GM21723 (cell line): Measurements from ENCODE around the gene LGALS3.
A peak's percentile ranks its signal among the peaks of the same experiment; 100 is the strongest.

ENCODE experiments used
- ATAC-seq: cut with Tn5 transposase; IDR thresholded peaks from one replicate; pipeline ENCODE4 v1.9.1; 2021; ENCODE audit warnings: mild to moderate bottlenecking, moderate library complexity; ENCODE audit not compliant: unreplicated experiment

Gene LGALS3

GRCh38 chr14:55180434-55180833, 51.4 kb downstream of the LGALS3 start:
- ATAC-seq: peak; percentile 84

GRCh38 chr14:55188686-55189295, 59.7 kb downstream of the LGALS3 start:
- ATAC-seq: no peak

DNA sequence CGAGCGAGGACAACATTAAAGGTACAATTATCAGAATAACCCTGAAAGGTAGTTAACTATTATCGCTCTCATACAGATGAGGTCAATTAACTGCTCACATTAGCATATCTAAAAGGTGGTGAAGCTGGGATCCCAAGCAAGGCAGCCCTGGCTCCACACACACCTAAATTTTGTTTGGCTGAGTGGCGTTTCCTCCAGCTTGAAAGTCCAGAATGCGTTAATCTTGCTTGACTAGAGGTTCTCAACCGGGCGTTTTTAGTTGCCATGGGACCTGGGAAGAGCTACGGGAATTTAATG, 61.8 kb downstream of the LGALS3 start:
- peak; percentile 5 for ATAC-seq

GRCh38 chr14:55191203-55192053, 62.4 kb downstream of the LGALS3 start, which contains the start of gene DLGAP5:
Gene DLGAP5 (minus strand): TSS chr14:55191585. CDS start chr14:55189179, 2,406 bp downstream.
- peak; percentile 98 for ATAC-seq

- no peak for ATAC-seq
Observed at GRCh38 chr14:55192054-55192621, 63.1 kb downstream of the LGALS3 start.

DNA sequence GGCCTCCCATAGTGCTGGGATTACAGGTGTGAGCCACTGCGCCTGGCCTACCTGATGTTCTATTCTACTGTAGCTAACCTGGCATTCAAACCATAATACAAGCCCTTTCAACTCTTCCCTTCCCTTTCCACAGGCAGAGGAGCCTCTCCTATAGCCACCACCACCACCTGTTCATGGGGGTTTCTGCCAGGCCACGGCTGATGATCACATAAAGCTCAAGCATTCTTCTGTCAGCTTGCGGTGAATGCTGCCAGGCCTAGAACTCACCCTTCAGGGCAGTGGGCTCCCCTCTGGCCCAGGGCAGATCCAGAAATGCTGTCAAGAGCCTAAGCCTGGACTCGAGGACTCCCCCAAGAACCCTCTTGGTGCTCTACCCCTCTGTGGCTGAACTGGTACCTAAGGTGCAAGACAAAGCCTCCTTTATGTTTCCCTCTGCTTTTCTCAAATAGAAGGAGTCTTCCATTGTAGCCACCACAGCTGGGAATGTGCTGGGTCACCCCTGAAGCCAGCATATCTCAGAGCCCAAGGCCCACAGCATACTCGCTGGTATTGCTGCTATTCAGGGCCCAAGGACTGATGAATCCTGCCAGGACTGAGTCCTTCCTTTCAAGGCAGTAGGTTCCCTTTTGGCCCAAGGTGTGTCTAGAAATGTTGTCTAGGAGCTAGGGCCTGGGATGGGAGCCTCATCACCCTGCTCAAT, 65.8 kb downstream of the LGALS3 start:
- ATAC-seq: no peak
